HEK293T (cell line): ENCODE results near the gene DNAH8.

Experiments used
- CTCF ChIA-PET: fragments of 350-600 bp; formaldehyde crosslinking; extraction: SDS; loops from one replicate; lab custom pipeline; 2021; ENCODE audit warnings: antibody characterized with exemption, inconsistent platforms; lab: Yijun Ruan, JAX
- POLR2A ChIA-PET: fragments of 350-600 bp; formaldehyde crosslinking; extraction: SDS; loops from one replicate; lab custom pipeline; 2020; ENCODE audit warnings: antibody characterized with exemption, inconsistent platforms; lab: Yijun Ruan, JAX
- DNase-seq: peaks from one replicate; pipeline ENCODE4 v3.0.0; 2012; ENCODE audit warnings: mixed read lengths; ENCODE audit errors: extremely low spot score
- ARNT ChIP-seq: fragments of 450-650 bp; IDR thresholded peaks from 2 replicates; pipeline ENCODE4 v1.6.1; 2017; ENCODE audit warnings: mild to moderate bottlenecking
- BHLHE40 ChIP-seq: fragments of 450-650 bp; IDR thresholded peaks from 2 replicates; pipeline ENCODE4 v1.6.1; 2016; ENCODE audit warnings: mild to moderate bottlenecking, moderate library complexity, borderline replicate concordance
- CTBP1 ChIP-seq: fragments of 450-650 bp; IDR thresholded peaks from 2 replicates; pipeline ENCODE4 v1.6.1; 2016; ENCODE audit warnings: borderline replicate concordance
- ELF4 ChIP-seq: fragments of 450-650 bp; IDR thresholded peaks from 2 replicates; pipeline ENCODE4 v1.6.1; 2017; ENCODE audit warnings: antibody characterized with exemption
- FOXA1 ChIP-seq: fragments of 450-650 bp; IDR thresholded peaks from 2 replicates; pipeline ENCODE4 v1.6.1; 2016; ENCODE audit warnings: mild to moderate bottlenecking
- FOXK2 ChIP-seq: fragments of 450-650 bp; IDR thresholded peaks from 2 replicates; pipeline ENCODE4 v1.6.1; 2016; ENCODE audit warnings: mild to moderate bottlenecking
- FOXM1 ChIP-seq: fragments of 450-650 bp; IDR thresholded peaks from 2 replicates; pipeline ENCODE4 v1.6.1; 2017; ENCODE audit warnings: mild to moderate bottlenecking, borderline replicate concordance
- HDGF ChIP-seq: fragments of 450-650 bp; IDR thresholded peaks from 2 replicates; pipeline ENCODE4 v1.6.1; 2017; ENCODE audit warnings: antibody characterized with exemption, borderline replicate concordance
- L3MBTL2 ChIP-seq: fragments of 450-650 bp; conservative IDR thresholded peaks from 2 replicates; pipeline ENCODE4 v1.6.1; 2016; ENCODE audit warnings: mild to moderate bottlenecking
- LEF1 ChIP-seq: fragments of 450-650 bp; IDR thresholded peaks from 2 replicates; pipeline ENCODE4 v1.6.1; 2017; ENCODE audit warnings: mild to moderate bottlenecking, borderline replicate concordance
- NFRKB ChIP-seq: fragments of 450-650 bp; IDR thresholded peaks from 2 replicates; pipeline ENCODE4 v1.6.1; 2016; ENCODE audit warnings: mild to moderate bottlenecking, moderate library complexity
- SP1 ChIP-seq: fragments of 450-650 bp; IDR thresholded peaks from 2 replicates; pipeline ENCODE4 v1.6.1; 2017
- SUZ12 ChIP-seq: fragments of 450-650 bp; IDR thresholded peaks from 2 replicates; pipeline ENCODE4 v1.6.1; 2016; ENCODE audit warnings: mild to moderate bottlenecking
- TARDBP ChIP-seq: fragments of 450-650 bp; IDR thresholded peaks from 2 replicates; pipeline ENCODE4 v1.6.1; 2016
- ZNF384 ChIP-seq: fragments of 450-650 bp; IDR thresholded peaks from 2 replicates; pipeline ENCODE4 v1.6.1; 2016
- TF ChIP-seq, protein P1 (sequence below): fragments of 450-650 bp; IDR thresholded peaks from 2 replicates; pipeline ENCODE4 v1.6.1; 2016

Gene DNAH8

DNA sequence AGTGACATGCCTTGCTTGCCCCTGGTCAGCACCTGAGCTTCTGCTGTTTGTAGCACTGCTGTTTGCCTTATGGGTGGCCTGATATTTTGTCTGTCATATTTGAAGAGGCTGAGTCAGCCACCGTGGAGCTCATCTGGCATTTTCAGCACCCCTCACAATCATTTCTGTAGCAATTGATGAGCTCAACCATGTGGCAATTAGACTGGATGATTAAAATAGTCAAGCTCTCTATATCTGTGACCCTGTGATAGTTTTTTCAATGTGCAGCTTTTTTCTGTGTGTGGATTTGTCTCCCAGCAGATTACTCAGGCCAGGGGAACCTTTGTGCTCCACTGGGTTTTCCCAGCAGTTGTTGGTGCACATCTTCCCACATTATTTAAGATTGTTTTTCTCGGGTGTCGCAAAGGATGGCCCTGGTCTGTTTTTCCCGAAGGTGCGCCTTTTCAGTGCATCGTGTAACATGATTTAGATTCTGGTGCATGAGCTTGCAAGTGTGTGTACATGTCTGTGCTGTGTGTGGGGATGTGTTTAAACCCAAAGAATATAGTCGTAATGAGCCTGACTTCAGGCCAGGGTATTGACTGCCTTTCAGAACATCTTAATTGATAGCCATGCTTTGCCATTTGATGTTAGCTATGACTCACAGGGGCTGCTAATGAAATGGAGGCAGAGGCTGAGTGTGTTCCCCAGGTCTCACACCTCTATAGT, 301.9 kb downstream of the DNAH8 start:
- ChIA-PET CTCF (interaction anchor here (0.6 to 2.6 kb wide), 4 partner anchors 11 to 1409 kb away, joined by 3 to 7 read pairs (median 4); no protein-coding TSS in a partner anchor), POLR2A (no interaction called here)
- TF ChIP-seq BHLHE40 (no peak), ELF4 (no peak), HDGF (no peak), FOXK2 (no peak), NFRKB (no peak)
- DNase-seq: no peak

DNA sequence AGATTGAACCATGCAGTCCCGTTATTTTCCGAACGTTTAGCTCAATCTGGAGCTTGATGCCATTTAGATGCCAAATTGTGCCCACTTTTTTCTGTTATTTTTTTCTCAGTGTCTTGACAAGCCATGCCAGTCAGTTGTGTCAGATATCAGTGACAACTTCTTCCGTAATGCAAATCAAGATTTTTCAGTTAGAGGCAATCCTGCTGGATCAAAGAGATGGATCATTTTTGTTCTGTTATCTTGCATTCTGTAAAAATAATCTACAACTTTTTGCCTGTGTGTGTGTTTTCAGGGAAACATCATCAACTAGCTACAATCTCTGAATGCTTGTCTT, 302.4 kb downstream of the DNAH8 start:
- TF ChIP-seq ELF4 (no peak), LEF1 (no peak)
- ChIA-PET POLR2A (interaction anchor here (1.1 kb wide), 1 partner anchor 21 kb away, joined by 3 read pairs; no protein-coding TSS in a partner anchor), CTCF (interaction anchor here (1.1 to 2.6 kb wide), 3 partner anchors 11 to 21 kb away, joined by 3 to 7 read pairs (median 4); no protein-coding TSS in a partner anchor)
- DNase-seq: no peak

DNA sequence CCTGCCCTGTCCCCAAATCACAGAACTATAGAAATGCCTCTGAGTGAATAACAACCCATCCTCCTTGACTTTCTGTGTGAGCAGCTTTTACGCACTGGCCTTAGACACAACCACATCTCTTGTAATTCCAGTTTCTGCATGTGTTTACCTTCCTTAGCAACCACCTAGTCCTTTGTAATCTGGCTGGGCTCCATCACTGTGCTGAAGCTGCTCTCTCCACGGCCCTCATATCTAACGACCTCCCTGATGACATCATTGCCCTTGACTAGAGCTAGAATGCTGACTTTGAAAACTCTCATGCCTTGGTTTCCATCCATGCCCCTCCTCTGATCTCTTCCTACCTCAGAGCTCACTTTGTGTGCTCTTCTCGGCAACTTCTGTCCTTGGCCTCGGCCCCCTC, 303.0 kb downstream of the DNAH8 start:
- ChIA-PET CTCF (interaction anchor here (1.5 to 2.6 kb wide), 2 partner anchors 15 to 21 kb away, joined by 4 to 7 read pairs; no protein-coding TSS in a partner anchor), POLR2A (interaction anchor here (1.1 kb wide), 1 partner anchor 21 kb away, joined by 3 read pairs; no protein-coding TSS in a partner anchor)
- no peak for TF ChIP-seq ARNT
- TF ChIP-seq, protein P1, sequence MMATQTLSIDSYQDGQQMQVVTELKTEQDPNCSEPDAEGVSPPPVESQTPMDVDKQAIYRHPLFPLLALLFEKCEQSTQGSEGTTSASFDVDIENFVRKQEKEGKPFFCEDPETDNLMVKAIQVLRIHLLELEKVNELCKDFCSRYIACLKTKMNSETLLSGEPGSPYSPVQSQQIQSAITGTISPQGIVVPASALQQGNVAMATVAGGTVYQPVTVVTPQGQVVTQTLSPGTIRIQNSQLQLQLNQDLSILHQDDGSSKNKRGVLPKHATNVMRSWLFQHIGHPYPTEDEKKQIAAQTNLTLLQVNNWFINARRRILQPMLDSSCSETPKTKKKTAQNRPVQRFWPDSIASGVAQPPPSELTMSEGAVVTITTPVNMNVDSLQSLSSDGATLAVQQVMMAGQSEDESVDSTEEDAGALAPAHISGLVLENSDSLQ: no peak
- no peak for TF ChIP-seq FOXK2
- TF ChIP-seq SP1: no peak
- no peak for DNase-seq

DNA sequence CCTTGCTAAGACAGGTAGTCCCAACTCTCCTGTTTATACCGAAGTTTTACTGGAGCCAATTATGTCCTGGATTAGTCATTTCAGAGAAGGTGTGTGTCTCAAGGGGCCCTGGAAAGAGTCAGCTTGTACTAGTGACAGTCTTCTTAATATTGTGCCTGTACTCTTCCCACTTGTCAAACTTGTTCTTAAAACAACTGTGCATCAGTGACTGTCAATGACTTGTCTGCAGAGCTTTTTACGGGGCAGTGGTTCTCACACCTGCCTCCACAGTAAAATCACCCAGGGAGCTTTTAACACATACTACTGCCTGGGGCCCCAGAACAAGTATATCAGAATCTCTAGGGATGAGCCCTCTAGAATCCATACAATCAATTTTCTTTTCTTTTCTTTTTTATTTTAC, 305.0 kb downstream of the DNAH8 start:
- no peak for TF ChIP-seq HDGF
- no peak for TF ChIP-seq LEF1
- TF ChIP-seq FOXA1: no peak
- TF ChIP-seq, protein P1: no peak
- ChIA-PET CTCF (no interaction called here), POLR2A (no interaction called here)
- DNase-seq: no peak

DNA sequence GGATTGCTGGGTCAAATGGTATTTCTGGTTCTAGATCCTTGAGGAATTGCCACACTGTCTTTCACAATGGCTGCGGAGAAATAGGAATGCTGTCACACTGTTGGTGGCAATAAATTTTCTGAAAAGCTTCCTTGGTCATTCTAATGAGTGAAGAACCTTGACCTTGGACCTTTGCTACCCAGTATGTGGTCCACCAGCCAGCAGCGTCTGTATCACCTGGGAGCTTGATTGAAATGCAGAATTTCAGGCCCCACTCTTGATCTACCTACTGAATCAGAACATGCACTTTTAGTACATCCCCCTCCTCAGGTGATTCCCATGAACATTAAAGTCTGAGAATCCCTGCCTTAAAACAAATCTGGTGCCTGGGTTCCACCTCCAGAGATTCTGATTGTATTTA, 305.9 kb downstream of the DNAH8 start:
- TF ChIP-seq, protein P1: no peak
- TF ChIP-seq L3MBTL2 (no peak), CTBP1 (no peak), FOXK2 (no peak), ELF4 (no peak), TARDBP (no peak), BHLHE40 (no peak), LEF1 (no peak), SUZ12 (no peak), SP1 (no peak), HDGF (no peak), FOXA1 (no peak), FOXM1 (no peak), ZNF384 (no peak), ARNT (no peak), NFRKB (no peak)
- POLR2A ChIA-PET: interaction anchor here (0.5 kb wide), 1 partner anchor 921 kb away, joined by 3 read pairs; no protein-coding TSS in a partner anchor
- DNase-seq: no peak
- CTCF ChIA-PET: no interaction called here

DNA sequence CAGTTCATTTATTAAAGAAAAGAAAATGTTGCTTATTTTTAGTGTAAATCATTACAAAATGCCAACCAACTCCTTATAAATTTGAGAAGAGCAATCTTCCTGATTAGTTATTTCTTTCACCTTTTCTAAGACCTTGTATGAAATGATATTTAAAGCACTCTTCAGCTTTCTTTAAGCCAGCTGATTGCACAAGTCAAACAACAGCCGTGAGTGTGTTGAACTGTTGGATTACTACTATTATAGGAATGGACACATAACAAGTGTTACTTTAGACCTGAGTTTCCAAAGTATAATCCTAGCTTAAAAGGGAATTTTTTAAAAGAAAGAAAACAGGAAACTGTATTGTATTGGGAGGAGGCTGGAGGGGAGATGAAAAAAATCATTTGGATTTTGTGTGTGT, 306.7 kb downstream of the DNAH8 start:
- CTCF ChIA-PET: no interaction called here
- no peak for DNase-seq
- POLR2A ChIA-PET: interaction anchor here (0.7 kb wide), 1 partner anchor 94 kb away, joined by 3 read pairs; no protein-coding TSS in a partner anchor
- TF ChIP-seq LEF1: no peak
- TF ChIP-seq FOXK2: no peak
- TF ChIP-seq SP1: no peak
- TF ChIP-seq HDGF: no peak
- no peak for TF ChIP-seq BHLHE40
- no peak for TF ChIP-seq SUZ12
- no peak for TF ChIP-seq ELF4
- no peak for TF ChIP-seq FOXM1
- no peak for TF ChIP-seq FOXA1
- TF ChIP-seq L3MBTL2: no peak
- no peak for TF ChIP-seq NFRKB

DNA sequence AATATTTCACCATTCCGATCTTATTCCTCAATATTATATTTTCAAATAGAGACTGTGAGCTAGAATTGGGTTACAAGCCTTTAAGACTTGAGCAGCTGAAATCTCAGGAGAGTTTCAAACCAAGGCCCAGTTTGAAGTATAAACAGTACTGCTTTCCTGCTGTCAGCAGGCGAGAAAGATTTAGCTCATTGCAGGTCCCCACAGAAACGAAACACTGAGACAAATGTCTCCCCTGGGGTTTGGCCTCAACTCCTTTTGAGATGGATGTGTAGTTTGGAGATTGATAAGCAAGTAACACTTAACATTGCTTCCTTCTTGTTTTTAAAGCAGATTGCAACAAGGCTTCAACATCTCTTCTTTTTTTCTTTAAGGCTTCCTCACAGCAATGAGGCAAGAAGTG, 311.1 kb downstream of the DNAH8 start:
- TF ChIP-seq HDGF (no peak), BHLHE40 (no peak), ARNT (no peak), L3MBTL2 (no peak), FOXA1 (no peak), SP1 (no peak), CTBP1 (no peak), TARDBP (no peak), SUZ12 (no peak), NFRKB (no peak), ZNF384 (no peak), FOXK2 (no peak), FOXM1 (no peak), LEF1 (no peak), ELF4 (no peak)
- TF ChIP-seq, protein P1: no peak
- CTCF ChIA-PET: interaction anchor here (0.6 to 1.5 kb wide), 5 partner anchors 23 to 232 kb away, joined by 3 to 6 read pairs (median 4); no protein-coding TSS in a partner anchor

More for the DNA sequence above, 311.1 kb downstream of the DNAH8 start:
- DNase-seq: no peak
- POLR2A ChIA-PET: no interaction called here
